Skeletal muscle tissue (tissue), 4 donors: ENCODE results near the gene VWA3A. TPM values are rescaled to one million over a fixed set of nuclear protein-coding genes. Genes with fewer than 3 reads are reported as not detected.

Experiments used
- H3K27ac ChIP-seq: one replicate; pipeline ENCODE4 v1.7.0; 2013; ENCODE audit warnings: mild to moderate bottlenecking, low read depth, low read length, inconsistent platforms
- H3K27me3 ChIP-seq, 3 donors: one replicate each; pipeline ENCODE4 v1.7.0; 2013; ENCODE audit warnings: low read length in 3 of 3; ENCODE audit not compliant: control insufficient read depth in 3 of 3, insufficient read depth in 3 of 3
- H3K36me3 ChIP-seq, 3 donors: one replicate each; pipeline ENCODE4 v1.7.0; 2013; ENCODE audit warnings: low read length in 3 of 3; ENCODE audit not compliant: control insufficient read depth in 3 of 3, insufficient read depth in 3 of 3
- H3K4me1 ChIP-seq, 3 donors: one replicate each; pipeline ENCODE4 v1.7.0; 2013; ENCODE audit warnings: low read length in 3 of 3, mild to moderate bottlenecking in 3 of 3; ENCODE audit not compliant: control insufficient read depth in 3 of 3, insufficient read depth in 3 of 3
- H3K4me3 ChIP-seq, 3 donors: one replicate each; pipeline ENCODE4 v1.7.0; 2013; ENCODE audit warnings: low read length in 3 of 3
- H3K9ac ChIP-seq, 3 donors: one replicate each; pipeline ENCODE4 v1.7.0; 2013; ENCODE audit warnings: low read length in 3 of 3, mild to moderate bottlenecking in 3 of 3, moderate library complexity in 2 of 3, low read depth in 1 of 3
- H3K9me3 ChIP-seq, 3 donors: one replicate each; pipeline ENCODE4 v1.7.0; 2013; ENCODE audit warnings: low read length in 3 of 3; ENCODE audit not compliant: control insufficient read depth in 3 of 3
- total RNA-seq: library from RNA; depleted of rRNA; stranded (reverse); fragments of >200 nt; gene quantifications from one replicate; pipeline ENCODE4 v1.2.3, GENCODE V29; 2014
- donor health status: Osteomylitis.

The VWA3A gene
- total RNA-seq, 1 donor from 2014 or later = under 0.01 TPM

GRCh38 chr16:22189473-22190080 lies 97.2 kb downstream of the VWA3A start:
- H3K9ac ChIP-seq = peak overlapping the region; percentile 74 to 88 (median 77)
- H3K27ac ChIP-seq = peak overlapping the region; percentile 97
- peaks cover 30 to 33% (median 32%) of the 10 kb centered on the region in 3 donors for H3K4me1 ChIP-seq
- H3K36me3 ChIP-seq = no peaks in the 10 kb centered on the region
- H3K27me3 ChIP-seq = no peaks in the 10 kb centered on the region
- peak overlapping the region; percentile 70 to 90 (median 81) for H3K4me3 ChIP-seq
- H3K9me3 ChIP-seq = no peaks in the 10 kb centered on the region

DNA sequence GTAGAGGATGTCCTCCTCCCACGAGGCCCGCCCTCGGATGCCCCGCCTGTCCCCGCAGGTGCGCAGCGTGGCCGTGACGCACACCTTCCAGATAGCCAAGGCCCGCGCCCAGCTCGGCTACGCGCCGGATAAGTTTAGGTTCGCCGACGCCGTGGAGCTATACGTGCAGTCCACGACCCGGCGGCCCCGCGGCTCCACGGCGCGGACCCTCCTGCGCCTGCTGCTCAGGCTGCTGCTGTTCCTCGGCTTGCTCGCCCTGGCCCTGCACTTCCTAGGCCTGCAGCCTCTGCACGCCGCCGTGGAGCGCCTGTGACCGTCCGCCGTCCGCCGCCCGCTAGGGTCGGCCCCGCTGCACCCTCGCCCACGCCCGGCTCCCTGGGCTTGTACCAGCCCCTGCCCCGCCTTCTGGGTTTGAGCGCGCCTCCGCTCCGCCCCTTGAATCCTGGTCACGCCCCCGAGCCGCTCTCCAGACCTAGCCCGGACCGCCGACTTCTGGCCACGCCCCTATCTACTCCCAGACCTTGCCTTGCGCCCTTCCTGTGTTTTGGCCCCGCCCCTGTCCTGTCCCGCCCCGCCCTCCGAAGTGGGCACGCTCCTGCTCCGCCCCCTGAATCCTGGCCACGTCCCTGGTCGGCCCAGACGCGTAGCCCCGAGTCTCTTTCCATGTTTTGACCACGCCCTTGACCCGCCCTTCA lies 97.9 kb downstream of the VWA3A start:
- H3K27ac ChIP-seq = peak overlapping the region; percentile 97
- H3K9ac ChIP-seq = peak overlapping the region; percentile 74 to 88 (median 77)
- H3K4me1 ChIP-seq = peaks cover 30 to 33% (median 32%) of the 10 kb centered on the region in 3 donors
- H3K9me3 ChIP-seq = no peaks in the 10 kb centered on the region
- H3K36me3 ChIP-seq = no peaks in the 10 kb centered on the region
- peak overlapping the region; percentile 70 to 90 (median 81) for H3K4me3 ChIP-seq
- no peaks in the 10 kb centered on the region for H3K27me3 ChIP-seq

DNA sequence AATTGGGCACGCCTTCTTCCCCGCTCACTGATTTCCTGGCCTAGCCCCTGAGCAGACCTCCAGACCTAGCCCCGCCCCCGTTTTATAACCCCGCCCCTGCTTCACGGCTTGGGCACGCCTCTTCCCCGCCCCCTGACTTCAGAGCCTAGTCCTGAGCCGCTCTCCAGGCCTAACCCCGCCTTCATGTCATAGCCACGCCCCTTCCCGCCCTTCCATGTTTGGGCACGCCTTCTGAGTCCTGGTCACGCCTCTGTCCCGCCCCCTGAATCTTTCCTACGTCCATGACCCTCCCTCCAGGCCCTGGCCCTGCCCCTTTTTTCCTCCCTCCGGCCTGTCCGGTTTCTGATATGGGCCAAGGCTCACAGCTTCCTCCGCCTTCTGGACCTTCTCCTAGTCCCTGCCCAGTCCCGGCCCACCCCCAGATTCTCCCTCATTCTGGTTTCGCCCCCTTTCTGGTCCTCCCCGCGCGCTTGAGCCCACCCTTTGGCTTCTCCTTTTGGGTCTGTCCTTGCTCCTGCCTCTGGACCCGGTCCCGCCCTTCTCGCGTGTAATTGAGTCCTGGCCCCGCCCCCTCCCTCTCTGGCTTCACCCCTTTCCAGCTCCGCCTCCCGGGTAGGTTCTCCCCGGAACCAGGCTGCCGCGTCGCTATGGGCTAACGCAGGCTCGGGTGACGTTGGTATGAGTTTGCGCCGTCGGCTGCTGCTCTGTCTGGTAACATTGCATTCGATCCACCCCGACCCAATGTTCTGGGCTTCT lies 98.6 kb downstream of the VWA3A start:
- H3K27ac ChIP-seq = peak overlapping the region; percentile 97
- H3K4me3 ChIP-seq = peak overlapping the region; percentile 81 to 82 (median 81)
- no peaks in the 10 kb centered on the region for H3K27me3 ChIP-seq
- peak overlapping the region; percentile 87 to 94 (median 92) for H3K9ac ChIP-seq
- no peaks in the 10 kb centered on the region for H3K9me3 ChIP-seq
- peaks cover 30 to 33% (median 32%) of the 10 kb centered on the region in 3 donors for H3K4me1 ChIP-seq
- no peaks in the 10 kb centered on the region for H3K36me3 ChIP-seq

DNA sequence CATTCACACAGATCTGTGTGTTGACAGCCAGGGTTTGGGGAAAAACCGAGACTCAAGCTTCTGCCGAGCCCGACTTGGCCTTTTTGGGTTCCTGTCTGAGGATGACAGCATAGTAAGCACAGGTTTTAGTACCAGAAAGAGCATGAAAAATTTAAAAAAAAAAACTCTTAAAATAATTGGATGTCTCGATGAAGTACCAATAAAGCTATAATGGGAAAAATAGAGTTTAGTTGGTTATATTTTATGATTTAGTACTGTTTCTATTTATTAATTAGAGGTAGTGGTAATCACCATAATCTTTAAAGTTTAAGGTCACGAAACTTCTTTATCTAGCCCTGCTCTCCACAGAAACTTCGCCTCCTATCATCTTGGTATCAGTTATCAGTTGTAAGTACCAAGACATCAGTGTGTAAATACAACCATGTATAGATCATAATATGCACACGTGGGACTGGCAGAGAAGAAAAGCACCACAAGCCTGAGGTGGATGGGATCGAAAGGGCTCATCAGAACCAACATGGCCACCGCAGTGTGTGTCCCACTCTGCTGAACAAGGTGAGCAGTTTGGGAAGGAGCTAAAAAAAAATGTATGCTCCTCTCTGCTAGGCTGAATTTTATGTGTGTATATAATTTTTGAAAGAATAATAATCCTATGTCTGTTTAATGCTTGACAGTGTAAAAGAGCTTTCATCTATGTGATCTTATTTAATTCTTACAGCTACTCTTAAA lies 99.4 kb downstream of the VWA3A start:
- Histone ChIP-seq H3K4me3 (peak overlapping the region; percentile 78 to 82 (median 81)), H3K4me1 (peaks cover 33 to 37% (median 34%) of the 10 kb centered on the region in 3 donors)

GRCh38 chr16:22192261-22193062 lies 100.1 kb downstream of the VWA3A start:
- peaks cover 33 to 37% (median 34%) of the 10 kb centered on the region in 3 donors for H3K4me1 ChIP-seq
- H3K36me3 ChIP-seq = no peaks in the 10 kb centered on the region
- H3K27me3 ChIP-seq = no peaks in the 10 kb centered on the region
- H3K27ac ChIP-seq = peak overlapping the region; percentile 97
- peak overlapping the region; percentile 87 to 94 (median 92) for H3K9ac ChIP-seq
- no peaks in the 10 kb centered on the region for H3K9me3 ChIP-seq
- H3K4me3 ChIP-seq = peak overlapping the region; percentile 78 to 82 (median 81)

More for the DNA sequence above, 99.4 kb downstream of the VWA3A start:
- no peaks in the 10 kb centered on the region for H3K9me3 ChIP-seq
- peak overlapping the region; percentile 97 for H3K27ac ChIP-seq
- H3K27me3 ChIP-seq = no peaks in the 10 kb centered on the region
- H3K36me3 ChIP-seq = no peaks in the 10 kb centered on the region
- peak overlapping the region; percentile 87 to 94 (median 92) for H3K9ac ChIP-seq

DNA sequence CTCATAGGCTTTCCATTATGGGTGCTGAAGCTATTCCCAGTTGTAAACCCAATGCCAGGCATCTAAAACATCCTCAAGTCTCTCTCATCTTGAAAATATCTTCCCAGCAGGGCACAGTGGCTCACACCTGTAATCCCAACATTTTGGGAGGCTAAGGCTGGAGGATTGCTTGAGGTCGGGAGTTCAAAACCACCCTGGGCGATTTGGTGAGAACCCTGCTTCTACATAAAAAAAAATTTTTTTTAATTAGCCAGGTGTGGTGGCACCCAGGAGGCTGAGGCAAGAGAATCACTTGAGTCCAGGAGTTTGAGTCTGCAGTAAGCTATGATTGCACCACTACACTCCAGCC lies 100.7 kb downstream of the VWA3A start:
- H3K9me3 ChIP-seq = no peaks in the 10 kb centered on the region
- H3K4me1 ChIP-seq = peaks cover 33 to 37% (median 34%) of the 10 kb centered on the region in 3 donors
- H3K27ac ChIP-seq = peak overlapping the region; percentile 97
- no peaks in the 10 kb centered on the region for H3K27me3 ChIP-seq
- H3K9ac ChIP-seq = no peak overlapping the region
- H3K36me3 ChIP-seq = no peaks in the 10 kb centered on the region
- peak overlapping the region in 1 of 3 donors; percentile 81 for H3K4me3 ChIP-seq

DNA sequence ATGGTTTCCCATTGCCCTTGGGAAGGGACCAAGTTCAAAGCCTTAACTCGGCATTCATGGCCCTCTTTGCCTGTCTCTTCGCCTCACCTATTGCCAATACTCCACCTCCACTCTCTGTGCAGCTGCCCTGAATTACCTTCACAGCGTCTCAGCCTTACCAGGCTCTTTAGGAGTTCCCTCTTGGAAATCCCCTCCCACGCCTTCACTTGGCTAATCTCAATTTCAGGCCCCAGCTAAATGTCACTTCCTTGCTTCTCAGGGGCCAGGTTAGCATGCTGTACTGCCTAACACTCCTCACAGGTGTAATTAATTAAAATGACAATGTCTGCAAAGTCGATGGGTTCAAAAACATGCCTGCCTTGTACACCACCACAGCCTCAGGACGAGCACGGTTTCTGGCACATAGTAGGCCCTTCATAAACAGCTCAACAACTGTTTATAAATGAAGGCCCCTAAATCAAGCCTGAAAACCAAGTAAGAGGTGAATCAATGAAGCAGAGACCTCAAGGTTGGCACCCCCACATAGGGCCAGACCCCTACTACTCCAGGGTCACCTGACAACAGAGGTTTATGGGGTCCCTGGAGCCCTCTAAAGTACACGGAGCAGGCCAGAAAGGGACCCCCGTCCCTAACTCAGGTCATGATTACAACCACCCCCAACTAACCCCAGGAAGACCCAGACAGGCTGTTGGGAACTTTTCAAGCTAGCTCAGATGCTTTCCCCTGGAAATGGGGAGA lies 102.5 kb downstream of the VWA3A start:
- Histone ChIP-seq H3K9me3 (no peaks in the 10 kb centered on the region), H3K9ac (peak overlapping the region in 1 of 3 donors; percentile 16), H3K36me3 (no peaks in the 10 kb centered on the region), H3K4me3 (no peak overlapping the region), H3K27ac (peak overlapping the region; percentile 38), H3K4me1 (peaks cover 20 to 29% (median 23%) of the 10 kb centered on the region in 3 donors), H3K27me3 (no peaks in the 10 kb centered on the region)

DNA sequence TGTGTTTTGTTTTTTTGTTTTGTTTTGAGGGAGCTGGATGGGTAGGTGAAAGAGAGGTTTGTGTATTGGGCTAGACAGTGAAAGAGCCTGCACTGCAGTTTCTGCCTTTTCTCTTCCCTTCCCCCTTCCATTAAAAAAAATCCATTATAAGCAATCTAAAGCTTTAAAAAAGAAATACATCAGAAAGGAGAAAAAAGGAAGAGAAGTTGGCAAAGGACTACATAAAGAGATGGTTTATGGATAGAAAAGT lies 103.0 kb downstream of the VWA3A start:
- Histone ChIP-seq H3K9me3 (no peaks in the 10 kb centered on the region), H3K27ac (peak overlapping the region; percentile 38), H3K9ac (peak overlapping the region in 1 of 3 donors; percentile 16), H3K27me3 (no peaks in the 10 kb centered on the region), H3K36me3 (no peaks in the 10 kb centered on the region), H3K4me3 (peak overlapping the region in 1 of 3 donors; percentile 93), H3K4me1 (peaks cover 17 to 26% (median 21%) of the 10 kb centered on the region in 3 donors)
